Upper lobe of left lung (tissue), 4 donors: Measurements from ENCODE around the gene MSH3.

ENCODE experiments used
- CTCF ChIP-seq, 6 experiments: fragments of 450-650 bp in 4 of 6; fragments of 200-600 bp in 2 of 6; sonication (generic) in 2 of 6; IDR thresholded peaks; one replicate each; pipeline ENCODE4 v1.5.1; 2016 to 2019; ENCODE audit warnings: antibody characterized with exemption in 6 of 6
- POLR2A ChIP-seq, 4 donors: fragments of 450-650 bp; IDR thresholded peaks; one replicate each; pipeline ENCODE4 v1.5.1; 2016 to 2017; ENCODE audit warnings: antibody characterized with exemption in 4 of 4, mild to moderate bottlenecking in 2 of 4
- POLR2AphosphoS5 ChIP-seq, 2 donors: sonication (generic); formaldehyde crosslinking; IDR thresholded peaks; one replicate each; pipeline ENCODE4 v1.5.1; 2017; ENCODE audit warnings: antibody characterized with exemption in 2 of 2

DNA sequence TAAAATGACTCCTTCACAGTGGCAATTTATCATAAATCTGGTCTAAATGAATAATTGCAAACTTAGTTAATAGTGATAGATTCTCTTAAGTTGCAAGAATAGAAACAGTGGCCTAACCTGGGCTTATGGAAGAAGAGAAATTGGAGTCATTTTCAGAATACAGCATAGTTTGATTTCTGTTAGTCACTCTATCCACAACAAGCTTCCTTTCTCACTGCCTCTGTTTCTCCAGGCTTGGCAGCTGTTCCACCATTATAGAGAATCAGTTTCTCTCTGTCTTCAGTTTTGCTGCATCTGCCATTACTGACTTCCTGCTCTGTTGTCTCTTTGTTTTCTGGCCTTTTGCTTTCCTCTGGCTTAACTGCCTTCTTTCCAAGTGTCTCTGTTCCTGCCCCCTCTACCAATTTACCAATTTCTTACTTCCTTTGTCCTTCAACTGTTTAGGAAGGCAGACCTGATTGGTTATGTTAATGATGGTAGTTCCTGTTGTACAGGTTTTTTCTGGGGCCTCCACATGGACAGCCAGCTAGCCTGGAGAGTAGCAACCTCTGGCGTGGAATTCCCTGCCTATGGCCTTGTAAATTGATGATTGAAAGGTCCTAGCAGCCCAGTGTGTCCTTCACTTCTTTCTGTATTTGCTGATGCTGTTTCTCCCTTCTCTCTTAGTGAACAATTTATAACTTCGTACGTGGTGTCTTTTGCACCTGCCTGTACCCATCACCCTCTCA, 229.8 kb downstream of the MSH3 start:
- TF ChIP-seq CTCF (IDR thresholded peaks at IDR 0.05) (no peak), POLR2A (IDR thresholded peaks at IDR 0.05) (no peak), POLR2AphosphoS5 (IDR thresholded peaks at IDR 0.05) (no peak)
